ENCODE results near the gene CC2D1A. TPM values are rescaled to one million over a fixed set of nuclear protein-coding genes. Genes with fewer than 3 reads are reported as not detected.

The CC2D1A gene
- total RNA-seq, 2 donors from 2014 or later: 29.5 to 38.7 TPM

DNA sequence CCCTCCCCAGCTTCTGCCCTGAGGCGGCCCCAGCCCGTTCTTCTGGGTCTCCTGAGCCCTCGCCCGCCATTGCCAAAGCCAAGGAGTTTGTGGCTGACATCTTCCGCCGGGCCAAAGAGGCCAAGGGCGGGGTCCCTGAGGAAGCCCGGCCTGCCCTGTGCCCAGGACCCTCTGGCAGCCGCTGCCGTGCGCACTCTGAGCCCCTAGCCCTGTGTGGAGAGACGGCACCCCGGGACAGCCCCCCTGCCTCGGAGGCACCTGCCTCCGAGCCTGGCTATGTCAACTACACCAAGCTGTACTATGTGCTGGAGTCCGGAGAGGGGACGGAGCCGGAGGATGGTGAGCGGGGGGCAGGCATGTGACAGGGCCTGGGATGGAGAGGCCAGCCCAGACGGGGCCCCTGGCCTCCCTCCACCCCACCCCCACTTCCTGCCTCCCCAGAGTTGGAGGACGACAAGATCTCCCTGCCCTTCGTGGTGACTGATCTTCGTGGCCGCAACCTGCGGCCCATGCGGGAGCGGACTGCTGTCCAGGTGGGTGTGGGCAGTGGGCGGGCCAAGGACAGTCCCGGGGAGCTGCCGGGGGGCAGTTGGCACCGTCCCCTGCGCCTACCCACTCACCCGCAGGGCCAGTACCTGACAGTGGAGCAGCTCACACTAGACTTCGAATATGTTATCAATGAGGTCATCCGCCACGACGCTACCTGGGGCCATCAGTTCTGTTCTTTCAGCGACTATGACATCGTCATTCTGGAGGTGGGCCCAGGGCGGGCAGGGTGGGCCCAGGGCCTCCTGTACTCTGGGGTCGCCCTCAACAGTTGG lies 53.4 kb downstream of the CC2D1A start:
- H3K27me3 ChIP-seq (replicated peaks; ENCODE audit: insufficient read depth): no peaks in the 10 kb centered on the region
- no peak overlapping the region for H3K27ac ChIP-seq
- DNase-seq (ENCODE audit: low spot score): no peak
- peaks cover 44% of the 10 kb centered on the region for H3K36me3 ChIP-seq
- TF ChIP-seq, protein P1, sequence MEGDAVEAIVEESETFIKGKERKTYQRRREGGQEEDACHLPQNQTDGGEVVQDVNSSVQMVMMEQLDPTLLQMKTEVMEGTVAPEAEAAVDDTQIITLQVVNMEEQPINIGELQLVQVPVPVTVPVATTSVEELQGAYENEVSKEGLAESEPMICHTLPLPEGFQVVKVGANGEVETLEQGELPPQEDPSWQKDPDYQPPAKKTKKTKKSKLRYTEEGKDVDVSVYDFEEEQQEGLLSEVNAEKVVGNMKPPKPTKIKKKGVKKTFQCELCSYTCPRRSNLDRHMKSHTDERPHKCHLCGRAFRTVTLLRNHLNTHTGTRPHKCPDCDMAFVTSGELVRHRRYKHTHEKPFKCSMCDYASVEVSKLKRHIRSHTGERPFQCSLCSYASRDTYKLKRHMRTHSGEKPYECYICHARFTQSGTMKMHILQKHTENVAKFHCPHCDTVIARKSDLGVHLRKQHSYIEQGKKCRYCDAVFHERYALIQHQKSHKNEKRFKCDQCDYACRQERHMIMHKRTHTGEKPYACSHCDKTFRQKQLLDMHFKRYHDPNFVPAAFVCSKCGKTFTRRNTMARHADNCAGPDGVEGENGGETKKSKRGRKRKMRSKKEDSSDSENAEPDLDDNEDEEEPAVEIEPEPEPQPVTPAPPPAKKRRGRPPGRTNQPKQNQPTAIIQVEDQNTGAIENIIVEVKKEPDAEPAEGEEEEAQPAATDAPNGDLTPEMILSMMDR (IDR thresholded peaks at IDR 0.05): no peak
- H3K4me1 ChIP-seq (ENCODE audit: control insufficient read depth in 1 of 2, low read depth in 2 of 2): no peaks in the 10 kb centered on the region
- ATAC-seq (ENCODE audit: insufficient number of reproducible peaks, low FRiP score, low read depth): no peak
- no peak overlapping the region for H3K4me3 ChIP-seq
- no peaks in the 10 kb centered on the region for H3K9me3 ChIP-seq

DNA sequence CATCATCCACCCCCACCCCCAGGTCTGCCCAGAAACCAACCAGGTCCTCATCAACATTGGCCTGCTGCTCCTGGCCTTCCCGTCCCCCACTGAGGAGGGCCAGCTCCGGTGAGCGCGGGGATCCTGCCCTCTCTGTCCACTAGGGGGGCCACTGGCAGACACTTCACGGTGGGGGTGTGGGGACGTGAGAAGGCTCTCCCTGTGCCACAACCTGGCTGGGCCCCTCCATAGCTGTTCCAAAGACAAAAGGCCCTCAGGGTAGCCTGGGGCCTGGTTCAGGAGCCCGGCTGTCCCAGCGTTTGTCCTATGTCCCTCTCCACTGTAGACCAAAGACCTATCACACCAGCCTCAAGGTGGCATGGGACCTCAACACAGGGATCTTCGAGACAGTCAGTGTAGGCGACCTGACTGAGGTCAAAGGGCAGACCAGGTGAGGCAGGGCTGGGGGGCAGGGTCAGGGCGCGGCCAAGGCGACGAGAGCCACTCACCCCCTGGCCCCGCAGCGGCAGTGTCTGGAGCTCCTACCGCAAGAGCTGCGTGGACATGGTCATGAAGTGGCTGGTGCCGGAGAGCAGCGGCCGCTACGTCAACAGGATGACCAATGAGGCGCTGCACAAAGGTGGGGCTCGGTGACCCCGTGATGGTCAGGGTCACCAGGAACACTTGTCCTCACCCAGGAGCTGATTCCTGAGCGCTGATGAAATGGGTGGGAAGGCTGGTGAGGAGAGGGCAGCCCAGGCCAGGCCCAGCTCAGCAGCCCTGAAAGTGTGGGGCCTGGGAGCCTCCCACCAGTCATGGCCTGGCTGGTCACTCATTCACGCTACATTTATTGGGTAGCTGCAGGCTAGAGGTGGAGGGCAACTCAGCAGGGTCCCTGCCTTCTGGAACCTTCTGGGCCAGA lies 54.2 kb downstream of the CC2D1A start:
- TF ChIP-seq, protein P1 (IDR thresholded peaks at IDR 0.05): no peak
- no peaks in the 10 kb centered on the region for H3K27me3 ChIP-seq (replicated peaks; ENCODE audit: insufficient read depth)
- no peak overlapping the region for H3K4me3 ChIP-seq
- no peaks in the 10 kb centered on the region for H3K4me1 ChIP-seq (ENCODE audit: control insufficient read depth in 1 of 2, low read depth in 2 of 2)
- peaks cover 38% of the 10 kb centered on the region for H3K36me3 ChIP-seq
- H3K27ac ChIP-seq: no peak overlapping the region
- no peak for ATAC-seq (ENCODE audit: insufficient number of reproducible peaks, low FRiP score, low read depth)
- DNase-seq (ENCODE audit: low spot score): no peak
- no peaks in the 10 kb centered on the region for H3K9me3 ChIP-seq

DNA sequence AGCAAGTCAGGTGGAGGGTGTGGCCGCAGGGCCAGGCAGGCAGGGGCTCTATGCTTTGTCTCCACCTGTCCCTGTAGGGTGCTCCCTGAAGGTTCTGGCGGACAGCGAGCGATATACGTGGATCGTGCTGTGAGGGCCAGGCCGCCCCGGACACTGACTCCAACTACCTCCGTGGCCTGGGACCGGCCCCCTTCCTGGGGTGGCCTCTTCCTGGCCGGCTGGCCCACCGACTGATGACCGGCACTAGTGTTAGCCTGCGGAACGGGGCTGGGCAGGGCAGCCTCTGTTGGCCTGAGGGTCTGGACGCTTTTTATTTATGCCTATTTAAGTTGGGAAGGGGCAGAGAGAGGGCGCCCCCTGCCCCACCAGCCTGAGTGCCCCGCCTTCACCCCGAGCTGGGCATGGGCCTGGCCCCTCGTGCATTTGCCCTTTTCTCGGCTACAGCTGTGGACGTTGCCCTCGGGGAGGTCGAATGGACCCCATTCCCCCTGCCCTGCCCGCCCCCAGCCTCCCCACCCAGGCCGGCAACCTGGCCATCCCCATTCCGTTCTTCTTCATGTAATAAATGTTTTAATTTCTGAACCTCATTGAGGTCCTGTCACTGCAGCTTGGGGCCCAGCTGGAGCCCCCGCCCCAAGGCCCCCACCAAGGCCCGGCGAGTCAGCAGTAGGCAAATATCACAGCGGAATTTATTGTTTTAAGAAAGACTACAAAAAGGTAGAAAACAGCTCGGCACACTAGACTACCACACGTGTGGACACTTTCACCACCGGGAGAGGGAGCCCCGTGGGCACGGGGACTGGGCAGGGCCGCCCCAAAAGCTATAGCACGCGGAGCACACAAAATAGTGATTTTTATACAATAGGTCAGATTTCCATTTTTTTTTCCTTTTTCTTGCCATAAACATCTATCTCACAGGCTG lies 55.1 kb downstream of the CC2D1A start:
- no peak for DNase-seq (ENCODE audit: low spot score)
- no peaks in the 10 kb centered on the region for H3K4me1 ChIP-seq (ENCODE audit: control insufficient read depth in 1 of 2, low read depth in 2 of 2)
- ATAC-seq (ENCODE audit: insufficient number of reproducible peaks, low FRiP score, low read depth): no peak
- H3K27ac ChIP-seq: no peak overlapping the region
- H3K27me3 ChIP-seq (replicated peaks; ENCODE audit: insufficient read depth): no peaks in the 10 kb centered on the region
- peaks cover 39% of the 10 kb centered on the region for H3K36me3 ChIP-seq
- H3K4me3 ChIP-seq: no peak overlapping the region
- no peaks in the 10 kb centered on the region for H3K9me3 ChIP-seq
- TF ChIP-seq, protein P1 (IDR thresholded peaks at IDR 0.05): no peak

DNA sequence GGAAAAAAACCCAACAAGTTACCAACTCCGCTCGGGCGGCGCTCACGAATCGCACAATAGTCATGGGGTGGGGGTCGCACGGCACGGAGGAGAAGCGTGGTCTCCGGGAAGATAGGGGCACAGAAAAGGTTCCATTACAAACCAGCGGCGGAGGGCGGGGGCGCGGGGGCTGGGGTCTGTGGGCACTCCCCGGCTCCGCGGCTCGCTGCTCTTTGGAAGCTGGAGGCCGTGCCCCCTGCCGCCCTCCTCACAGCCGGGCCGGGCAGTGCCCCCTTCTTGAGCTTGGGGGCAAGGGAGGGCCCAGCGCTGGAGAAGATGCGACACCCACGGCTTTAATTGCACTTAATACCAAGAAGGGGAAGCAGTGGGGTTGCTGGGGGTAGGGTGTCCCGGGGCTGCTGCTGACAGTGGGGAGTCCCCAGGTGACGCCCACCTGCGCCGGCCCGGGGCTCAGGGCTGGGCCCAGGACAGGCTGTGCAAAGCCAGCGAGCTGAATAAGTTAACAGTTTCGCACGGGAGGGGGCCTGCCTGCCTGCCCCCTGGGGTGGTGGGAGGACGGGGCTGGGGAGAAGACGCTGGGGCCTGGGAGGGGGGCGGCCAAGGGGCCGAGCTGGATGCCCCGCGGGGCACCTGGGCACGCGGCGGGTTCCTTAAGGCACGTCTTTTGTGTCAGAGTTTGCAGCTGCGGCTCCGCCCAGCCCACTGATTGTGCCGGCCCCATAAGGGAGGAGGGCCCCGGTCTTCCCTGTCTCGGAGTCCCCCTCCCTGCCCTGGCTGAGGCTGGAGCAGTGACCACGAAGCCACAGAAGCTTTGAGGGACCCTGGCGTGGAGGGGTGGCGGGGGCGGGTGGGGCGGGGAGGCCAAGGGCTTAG lies 56.1 kb downstream of the CC2D1A start:
- Histone ChIP-seq H3K9me3 (no peaks in the 10 kb centered on the region), H3K4me1 (ENCODE audit: control insufficient read depth in 1 of 2, low read depth in 2 of 2) (no peaks in the 10 kb centered on the region), H3K36me3 (peaks cover 41% of the 10 kb centered on the region), H3K27me3 (replicated peaks; ENCODE audit: insufficient read depth) (no peaks in the 10 kb centered on the region), H3K27ac (no peak overlapping the region), H3K4me3 (peak overlapping the region; percentile 38)
- DNase-seq (ENCODE audit: low spot score) (no peak), ATAC-seq (ENCODE audit: insufficient number of reproducible peaks, low FRiP score, low read depth) (no peak)
- TF ChIP-seq, protein P1 (IDR thresholded peaks at IDR 0.05): no peak

Measured in thoracic aorta (tissue), 2 donors.